Parathyroid adenoma (tissue), 2 donors: ENCODE data around the gene CCDC17.

ENCODE experiments used
- H2AFZ ChIP-seq: fragments of 300-600 bp; sonication (generic); one replicate; pipeline ENCODE4 v1.7.0; 2017; ENCODE audit warnings: antibody characterized with exemption, mild to moderate bottlenecking
- H3K27ac ChIP-seq: fragments of 300-600 bp; sonication (generic); one replicate; pipeline ENCODE4 v1.7.0; 2017
- H3K27me3 ChIP-seq: fragments of 300-600 bp; sonication (generic); one replicate; pipeline ENCODE4 v1.7.0; 2017; ENCODE audit warnings: low read length; ENCODE audit not compliant: control insufficient read depth, insufficient read depth
- H3K36me3 ChIP-seq: fragments of 300-600 bp; sonication (generic); one replicate; pipeline ENCODE4 v1.7.0; 2017; ENCODE audit warnings: low read length; ENCODE audit not compliant: control insufficient read depth, insufficient read depth
- H3K4me1 ChIP-seq: fragments of 300-600 bp; sonication (generic); one replicate; pipeline ENCODE4 v1.7.0; 2017; ENCODE audit warnings: control low read depth
- H3K4me2 ChIP-seq: fragments of 300-600 bp; sonication (generic); one replicate; pipeline ENCODE4 v1.7.0; 2017; ENCODE audit warnings: low read length
- H3K4me3 ChIP-seq: fragments of 300-600 bp; sonication (generic); one replicate; pipeline ENCODE4 v1.7.0; 2017; ENCODE audit warnings: low read depth, low read length
- H3K79me2 ChIP-seq: fragments of 300-600 bp; sonication (generic); one replicate; pipeline ENCODE4 v1.7.0; 2017; ENCODE audit warnings: control low read depth
- H3K9ac ChIP-seq: fragments of 300-600 bp; sonication (generic); one replicate; pipeline ENCODE4 v1.7.0; 2017; ENCODE audit warnings: mild to moderate bottlenecking
- H3K9me3 ChIP-seq: fragments of 300-600 bp; sonication (generic); one replicate; pipeline ENCODE4 v1.7.0; 2017; ENCODE audit warnings: low read length; ENCODE audit not compliant: control insufficient read depth
- CTCF ChIP-seq: fragments of 300-600 bp; sonication (generic); IDR thresholded peaks from one replicate; pipeline ENCODE4 v1.7.0; 2017; ENCODE audit warnings: antibody characterized with exemption, mild to moderate bottlenecking
- donor health status: primary hyperparathyroidism.

Gene CCDC17

GRCh38 chr1:45585496-45586075 lies 38.3 kb downstream of the CCDC17 start:
- Histone ChIP-seq H2AFZ (no peak overlapping the region), H3K4me1 (peaks cover 5% of the 10 kb centered on the region), H3K36me3 (no peaks in the 10 kb centered on the region), H3K79me2 (peaks cover 22% of the 10 kb centered on the region), H3K4me2 (peak overlapping the region; percentile 81), H3K9ac (no peak overlapping the region), H3K27me3 (no peaks in the 10 kb centered on the region), H3K27ac (peak overlapping the region; percentile 94), H3K9me3 (no peaks in the 10 kb centered on the region), H3K4me3 (peak overlapping the region; percentile 79)
- no peak for TF ChIP-seq CTCF

GRCh38 chr1:45585110-45585426 lies 38.8 kb downstream of the CCDC17 start:
- H3K27ac ChIP-seq: peak overlapping the region; percentile 94

GRCh38 chr1:45584351-45585109 lies 39.3 kb downstream of the CCDC17 start:
- peak overlapping the region; percentile 95 for H2AFZ ChIP-seq
- peak overlapping the region; percentile 94 for H3K27ac ChIP-seq
- no peak for TF ChIP-seq CTCF

More at GRCh38 chr1:45585110-45585426, 38.8 kb downstream of the CCDC17 start:
- Histone ChIP-seq H3K4me2 (peak overlapping the region; percentile 81), H3K27me3 (no peaks in the 10 kb centered on the region), H2AFZ (no peak overlapping the region), H3K79me2 (peaks cover 22% of the 10 kb centered on the region), H3K36me3 (no peaks in the 10 kb centered on the region), H3K4me1 (peaks cover 5% of the 10 kb centered on the region), H3K4me3 (peak overlapping the region; percentile 79), H3K9ac (no peak overlapping the region), H3K9me3 (no peaks in the 10 kb centered on the region)
- no peak for TF ChIP-seq CTCF

DNA sequence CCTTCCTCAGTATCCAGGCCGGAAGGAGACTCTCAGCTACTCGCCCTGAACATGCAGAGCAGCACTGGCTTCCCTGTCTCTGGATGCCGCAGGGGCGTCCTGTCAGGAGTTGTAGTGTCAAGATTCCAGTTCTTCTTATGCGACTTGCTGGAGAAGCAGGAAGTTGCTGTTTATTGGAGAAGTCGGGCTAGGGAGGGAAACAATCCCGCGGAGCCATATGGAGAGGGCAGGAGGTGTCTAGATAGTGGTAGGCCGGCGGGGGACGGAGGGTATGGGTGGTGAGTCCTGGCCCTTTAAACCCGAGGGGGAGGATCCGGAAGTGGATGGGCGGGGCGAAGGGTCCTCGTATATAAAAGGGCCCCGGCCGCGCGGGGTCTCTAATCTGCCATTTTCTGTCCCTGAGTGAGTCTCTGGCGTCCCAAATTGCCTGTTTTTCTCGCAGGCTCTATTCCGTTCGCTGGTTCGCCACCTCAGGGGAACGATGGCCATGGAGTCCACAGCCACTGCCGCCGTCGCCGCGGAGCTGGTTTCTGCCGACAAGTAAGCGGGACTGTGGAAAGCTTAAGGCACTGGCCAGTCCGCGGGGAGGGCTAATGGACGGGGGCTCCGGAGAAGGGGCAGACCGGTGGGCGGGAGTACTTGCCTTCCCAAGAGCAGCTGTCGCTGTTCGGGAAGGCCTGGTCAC lies 40.0 kb downstream of the CCDC17 start, which contains the start of gene NASP:
NASP (plus strand) TSS at position 376 of the 685 bp plus-strand sequence; CDS start at position 482, 106 bp downstream.
- Histone ChIP-seq H3K4me3 (peak within 1 kb of the TSS; percentile 79), H3K27me3 (no peaks in the 10 kb centered on the region), H3K27ac (peak within 1 kb of the TSS; percentile 94), H3K9me3 (no peaks in the 10 kb centered on the region), H2AFZ (peak within 1 kb of the TSS; percentile 95), H3K36me3 (no peaks in the 10 kb centered on the region), H3K79me2 (peaks cover 19% of the 10 kb centered on the region), H3K9ac (no peak within 1 kb of the TSS), H3K4me1 (peaks cover 5% of the 10 kb centered on the region), H3K4me2 (peak within 1 kb of the TSS; percentile 81)
- TF ChIP-seq CTCF: no peak

More at GRCh38 chr1:45584351-45585109, 39.3 kb downstream of the CCDC17 start:
- peaks cover 5% of the 10 kb centered on the region for H3K4me1 ChIP-seq
- H3K36me3 ChIP-seq: no peaks in the 10 kb centered on the region
- H3K9me3 ChIP-seq: no peaks in the 10 kb centered on the region
- peak overlapping the region; percentile 79 for H3K4me3 ChIP-seq
- H3K4me2 ChIP-seq: peak overlapping the region; percentile 81
- H3K79me2 ChIP-seq: peaks cover 22% of the 10 kb centered on the region
- no peaks in the 10 kb centered on the region for H3K27me3 ChIP-seq
- no peak overlapping the region for H3K9ac ChIP-seq
